ENCODE results near the gene TSHZ3.
A peak's percentile ranks its signal among the peaks of the same experiment; 100 is the strongest.

The TSHZ3 gene

DNA sequence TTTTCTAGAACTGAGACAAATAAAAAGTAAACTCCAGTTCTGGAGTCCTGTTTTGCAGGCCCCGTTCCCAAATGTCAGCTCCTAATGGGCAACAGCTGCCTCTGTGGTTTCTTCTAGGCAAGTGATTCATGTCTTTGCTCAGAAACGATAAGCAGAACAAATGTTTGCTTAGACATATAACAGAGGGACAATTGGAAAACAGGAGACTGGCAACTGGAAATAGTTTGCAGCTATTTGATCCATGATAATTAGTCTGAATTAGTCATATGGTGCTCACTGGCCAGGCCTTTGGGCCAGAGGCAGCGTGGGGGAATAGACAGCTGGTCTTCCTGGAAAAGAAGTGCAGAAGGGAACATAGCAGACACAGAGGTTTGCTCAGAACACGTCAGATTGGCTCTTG, 29.2 kb upstream of the TSHZ3 start:
- Histone ChIP-seq H3K9me3 (no peaks in the 10 kb centered on the region), H3K4me3 (no peak overlapping the region), H3K27me3 (no peaks in the 10 kb centered on the region), H3K4me1 (no peaks in the 10 kb centered on the region), H3K27ac (no peak overlapping the region), H3K36me3 (no peaks in the 10 kb centered on the region)
- intact Hi-C loops (cut with DNase I; ENCODE audit: low total_unique reads) = no loop called here
- TF ChIP-seq, protein P1, sequence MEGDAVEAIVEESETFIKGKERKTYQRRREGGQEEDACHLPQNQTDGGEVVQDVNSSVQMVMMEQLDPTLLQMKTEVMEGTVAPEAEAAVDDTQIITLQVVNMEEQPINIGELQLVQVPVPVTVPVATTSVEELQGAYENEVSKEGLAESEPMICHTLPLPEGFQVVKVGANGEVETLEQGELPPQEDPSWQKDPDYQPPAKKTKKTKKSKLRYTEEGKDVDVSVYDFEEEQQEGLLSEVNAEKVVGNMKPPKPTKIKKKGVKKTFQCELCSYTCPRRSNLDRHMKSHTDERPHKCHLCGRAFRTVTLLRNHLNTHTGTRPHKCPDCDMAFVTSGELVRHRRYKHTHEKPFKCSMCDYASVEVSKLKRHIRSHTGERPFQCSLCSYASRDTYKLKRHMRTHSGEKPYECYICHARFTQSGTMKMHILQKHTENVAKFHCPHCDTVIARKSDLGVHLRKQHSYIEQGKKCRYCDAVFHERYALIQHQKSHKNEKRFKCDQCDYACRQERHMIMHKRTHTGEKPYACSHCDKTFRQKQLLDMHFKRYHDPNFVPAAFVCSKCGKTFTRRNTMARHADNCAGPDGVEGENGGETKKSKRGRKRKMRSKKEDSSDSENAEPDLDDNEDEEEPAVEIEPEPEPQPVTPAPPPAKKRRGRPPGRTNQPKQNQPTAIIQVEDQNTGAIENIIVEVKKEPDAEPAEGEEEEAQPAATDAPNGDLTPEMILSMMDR (IDR thresholded peaks at IDR 0.05) = no peak
- DNase-seq = no peak

DNA sequence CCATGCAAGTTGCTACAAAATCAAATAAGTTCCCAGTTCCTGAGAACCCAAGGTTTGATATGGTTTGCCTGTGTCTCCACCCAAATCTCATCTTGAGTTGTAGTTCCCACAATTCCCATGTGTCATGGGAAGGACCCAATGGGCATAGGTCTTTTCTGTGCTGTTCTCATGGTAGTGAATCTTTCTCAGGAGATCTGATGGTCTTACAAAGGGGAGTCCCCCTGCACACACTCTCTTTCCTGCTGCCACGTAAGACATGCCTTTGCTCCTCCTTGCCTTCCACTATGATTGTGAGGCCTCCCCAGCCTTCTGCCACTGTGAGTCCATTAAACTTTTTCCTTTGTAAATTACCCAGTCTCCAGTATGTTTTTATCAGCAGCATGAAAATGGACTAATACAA, 28.5 kb upstream of the TSHZ3 start:
- Histone ChIP-seq H3K27ac (no peak overlapping the region), H3K4me3 (no peak overlapping the region), H3K9me3 (peaks cover 0 to 5% (median 0%) of the 10 kb centered on the region in 3 donors), H3K4me1 (no peaks in the 10 kb centered on the region), H3K36me3 (no peaks in the 10 kb centered on the region), H3K27me3 (no peaks in the 10 kb centered on the region)
- TF ChIP-seq, protein P1 (IDR thresholded peaks at IDR 0.05) = no peak
- intact Hi-C loops (cut with DNase I; ENCODE audit: low total_unique reads) = no loop called here
- no peak for DNase-seq

DNA sequence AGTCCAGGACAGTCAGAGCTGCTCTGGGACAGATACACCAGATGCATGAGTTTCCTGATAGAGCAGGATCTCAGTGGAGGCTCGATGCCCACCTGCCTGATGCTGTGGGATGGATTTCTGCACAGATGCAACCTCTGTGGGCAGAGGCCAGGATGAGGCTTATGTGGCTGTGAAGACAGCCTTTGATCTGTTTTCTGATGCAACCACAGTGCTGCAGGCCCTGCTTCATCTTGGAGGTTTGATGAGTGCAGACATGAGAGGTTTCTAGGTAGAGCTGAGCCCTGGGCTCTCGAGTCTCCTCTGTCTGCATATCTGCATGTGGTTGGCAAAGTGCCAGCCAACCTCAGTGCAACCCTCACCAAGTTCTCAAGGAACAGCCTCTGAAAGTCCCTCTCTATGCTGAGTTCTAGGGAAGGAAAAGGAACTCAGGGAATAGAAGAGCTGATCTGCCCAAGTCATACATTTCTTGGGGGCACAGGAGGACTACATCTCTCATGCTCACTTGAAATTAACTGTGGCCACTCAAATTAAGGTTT, 23.1 kb upstream of the TSHZ3 start:
- DNase-seq = peak in 1 of 2 donors; percentile 10
- Histone ChIP-seq H3K27me3 (no peaks in the 10 kb centered on the region), H3K9me3 (peaks cover 0 to 9% (median 0%) of the 10 kb centered on the region in 3 donors), H3K27ac (no peak overlapping the region), H3K36me3 (no peaks in the 10 kb centered on the region), H3K4me3 (no peak overlapping the region), H3K4me1 (no peaks in the 10 kb centered on the region)
- TF ChIP-seq, protein P1 (IDR thresholded peaks at IDR 0.05) = no peak
- intact Hi-C loops (cut with DNase I; ENCODE audit: low total_unique reads) = no loop called here

DNA sequence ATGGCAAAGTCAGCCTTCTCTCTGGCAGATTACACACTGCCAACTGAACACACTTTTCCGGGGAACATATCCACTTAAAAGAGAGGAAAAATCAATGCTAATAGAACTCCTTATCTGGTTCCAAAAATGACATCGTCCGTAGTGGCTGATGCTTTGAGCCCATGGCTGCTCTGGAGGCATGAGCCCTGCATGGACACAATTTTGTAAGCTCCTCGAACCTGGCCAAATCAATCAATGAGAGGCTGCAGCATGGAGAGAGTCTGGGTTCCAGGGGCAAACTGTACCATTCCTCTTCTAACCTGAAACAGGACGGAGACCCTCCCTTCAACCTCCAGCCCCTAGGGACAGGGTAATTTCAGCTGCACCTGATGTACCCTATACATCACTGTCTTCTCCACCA, 21.0 kb upstream of the TSHZ3 start:
- DNase-seq = no peak
- peaks cover 0 to 9% (median 0%) of the 10 kb centered on the region in 3 donors for H3K9me3 ChIP-seq
- no peaks in the 10 kb centered on the region for H3K27me3 ChIP-seq
- no peak overlapping the region for H3K4me3 ChIP-seq
- H3K36me3 ChIP-seq = no peaks in the 10 kb centered on the region
- H3K4me1 ChIP-seq = no peaks in the 10 kb centered on the region
- intact Hi-C loops (cut with DNase I; ENCODE audit: low total_unique reads) = no loop called here
- no peak overlapping the region for H3K27ac ChIP-seq
- TF ChIP-seq, protein P1 (IDR thresholded peaks at IDR 0.05) = no peak

DNA sequence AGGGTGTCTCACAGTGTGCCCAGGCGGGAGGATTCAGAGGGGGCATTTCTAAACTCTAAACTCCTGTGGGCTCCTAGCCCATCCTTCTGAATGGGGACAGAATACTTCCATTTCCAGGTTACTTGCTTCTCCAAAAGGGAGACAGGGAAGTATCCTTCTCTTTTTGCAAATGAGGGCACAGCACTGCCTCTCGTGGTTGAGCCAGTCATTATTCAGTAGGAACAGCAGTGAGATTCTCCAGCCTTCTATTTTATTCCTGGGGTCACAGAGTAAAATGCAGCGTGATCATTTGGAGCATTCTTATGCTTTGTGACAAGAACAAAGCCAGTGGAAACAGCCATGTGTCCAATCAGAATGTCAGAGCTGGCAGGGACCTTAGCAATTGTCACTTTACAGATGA, 15.7 kb upstream of the TSHZ3 start:
- Histone ChIP-seq H3K4me3 (no peak overlapping the region), H3K9me3 (no peaks in the 10 kb centered on the region), H3K36me3 (no peaks in the 10 kb centered on the region), H3K4me1 (no peaks in the 10 kb centered on the region), H3K27me3 (no peaks in the 10 kb centered on the region), H3K27ac (no peak overlapping the region)
- intact Hi-C loops (cut with DNase I; ENCODE audit: low total_unique reads) = no loop called here
- no peak for DNase-seq
- TF ChIP-seq, protein P1 (IDR thresholded peaks at IDR 0.05) = no peak

DNA sequence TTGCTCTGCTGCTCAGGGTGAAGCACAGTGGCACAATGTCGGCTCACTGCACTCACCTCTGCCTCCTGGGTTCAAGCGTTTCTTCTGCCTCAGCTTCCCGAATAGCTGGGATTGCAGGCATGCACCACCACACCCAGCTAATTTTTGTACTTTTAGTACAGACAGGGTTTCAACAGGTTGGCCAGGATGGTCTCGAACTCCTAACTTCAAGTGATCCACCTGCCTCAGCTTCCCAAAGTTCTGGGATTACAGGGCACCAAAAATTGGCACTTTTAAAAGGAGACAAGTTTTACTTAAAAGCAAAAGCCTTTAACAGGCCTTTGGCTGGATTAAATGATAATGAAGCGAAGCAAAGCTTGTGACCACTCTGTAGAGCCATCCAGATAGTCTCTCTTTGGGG, 12.5 kb upstream of the TSHZ3 start:
- Histone ChIP-seq H3K36me3 (no peaks in the 10 kb centered on the region), H3K4me1 (peaks cover 0 to 4% (median 0%) of the 10 kb centered on the region in 4 donors), H3K9me3 (no peaks in the 10 kb centered on the region), H3K27ac (no peak overlapping the region), H3K4me3 (no peak overlapping the region), H3K27me3 (peaks cover 0 to 15% of the 10 kb centered on the region in 2 donors)
- TF ChIP-seq, protein P1 (IDR thresholded peaks at IDR 0.05) = no peak
- intact Hi-C loops (cut with DNase I; ENCODE audit: low total_unique reads) = no loop called here
- no peak for DNase-seq

Measured in tibial artery (tissue), 4 donors.